ENCODE measurements around the gene CDY1. TPM values are rescaled to one million over a fixed set of nuclear protein-coding genes. Genes with fewer than 3 reads are reported as not detected.
"Not testable (repeated sequence)": the region's sequence is repeated elsewhere in the genome, so short reads cannot be mapped to it uniquely, and the experiment has no call there.

Gene CDY1
- polyA plus RNA-seq (2013, experiment 1 of 2) = not detected
- polyA plus RNA-seq (2013, experiment 2 of 2) = not detected

GRCh38 chrY:25621817-25622216 lies at the start of gene CDY1:
Gene CDY1 (plus strand): TSS chrY:25622117. CDS start chrY:25622443, 326 bp downstream.
- H2AFZ ChIP-seq (ENCODE audit: low read depth, low read length); H2BK15ac ChIP-seq (ENCODE audit: low read depth, poor library complexity, severe bottlenecking); H3K18ac ChIP-seq (ENCODE audit: low read depth in 1 of 2, low read length in 2 of 2); H3K27ac ChIP-seq (ENCODE audit: low read length, poor library complexity, severe bottlenecking); H2BK12ac ChIP-seq (ENCODE audit: low read length in 2 of 2); H3K4me3 ChIP-seq (ENCODE audit: insufficient read depth in 1 of 2, low read depth in 1 of 2, low read length in 2 of 2); H3K27me3 ChIP-seq (ENCODE audit: control insufficient read depth in 1 of 2, insufficient read depth in 1 of 2, low read length in 2 of 2); H3K9me3 ChIP-seq (ENCODE audit: control insufficient read depth, low read length); H3K4me2 ChIP-seq (ENCODE audit: low read length, poor library complexity, severe bottlenecking); H4K8ac ChIP-seq (ENCODE audit: low read length); H3K79me1 ChIP-seq (replicated peaks; ENCODE audit: low read length, poor library complexity, severe bottlenecking); H2BK120ac ChIP-seq (ENCODE audit: low read depth, low read length); H4K91ac ChIP-seq (ENCODE audit: low read length); H2BK5ac ChIP-seq (ENCODE audit: low read depth, low read length, poor library complexity, severe bottlenecking); H3K36me3 ChIP-seq (ENCODE audit: control insufficient read depth in 1 of 2, insufficient read depth in 2 of 2, low read depth in 1 of 2, low read length in 2 of 2); DNase-seq; H3K4me1 ChIP-seq (ENCODE audit: control insufficient read depth, insufficient read depth, low read depth, low read length); H3K23ac ChIP-seq (ENCODE audit: low read length in 2 of 2); H2AK5ac ChIP-seq (ENCODE audit: low read length, severe bottlenecking); H3K9ac ChIP-seq (ENCODE audit: low read length); H3K14ac ChIP-seq (ENCODE audit: low read length in 2 of 2); H3K4ac ChIP-seq (ENCODE audit: low read depth in 1 of 2, low read length in 2 of 2): not testable (repeated sequence)
- WGBS = no CpG with 5 or more reads among the region's 2 CpGs

- H2BK5ac ChIP-seq (ENCODE audit: low read depth, low read length, poor library complexity, severe bottlenecking); H3K9ac ChIP-seq (ENCODE audit: low read length); H2BK120ac ChIP-seq (ENCODE audit: low read depth, low read length); H2AFZ ChIP-seq (ENCODE audit: low read depth, low read length); H2BK15ac ChIP-seq (ENCODE audit: low read depth, poor library complexity, severe bottlenecking); H3K27me3 ChIP-seq (ENCODE audit: control insufficient read depth in 1 of 2, insufficient read depth in 1 of 2, low read length in 2 of 2); H3K18ac ChIP-seq (ENCODE audit: low read depth in 1 of 2, low read length in 2 of 2); H3K4me3 ChIP-seq (ENCODE audit: insufficient read depth in 1 of 2, low read depth in 1 of 2, low read length in 2 of 2); H3K27ac ChIP-seq (ENCODE audit: low read length, poor library complexity, severe bottlenecking); H2BK12ac ChIP-seq (ENCODE audit: low read length in 2 of 2); H3K14ac ChIP-seq (ENCODE audit: low read length in 2 of 2); H3K36me3 ChIP-seq (ENCODE audit: control insufficient read depth in 1 of 2, insufficient read depth in 2 of 2, low read depth in 1 of 2, low read length in 2 of 2); H3K23ac ChIP-seq (ENCODE audit: low read length in 2 of 2); H4K91ac ChIP-seq (ENCODE audit: low read length); H3K79me1 ChIP-seq (replicated peaks; ENCODE audit: low read length, poor library complexity, severe bottlenecking); H3K4me2 ChIP-seq (ENCODE audit: low read length, poor library complexity, severe bottlenecking); H3K4me1 ChIP-seq (ENCODE audit: control insufficient read depth, insufficient read depth, low read depth, low read length); DNase-seq; H2AK5ac ChIP-seq (ENCODE audit: low read length, severe bottlenecking); H3K4ac ChIP-seq (ENCODE audit: low read depth in 1 of 2, low read length in 2 of 2); H4K8ac ChIP-seq (ENCODE audit: low read length); H3K9me3 ChIP-seq (ENCODE audit: control insufficient read depth, low read length): not testable (repeated sequence)
- WGBS = no CpG with 5 or more reads among the region's 2 CpGs
These were observed 28.6 kb upstream of the CDY1 start for GRCh38 chrY:25593336-25593735.

- not testable (repeated sequence) for H3K27me3 ChIP-seq (ENCODE audit: control insufficient read depth in 1 of 2, insufficient read depth in 1 of 2, low read length in 2 of 2); H3K9me3 ChIP-seq (ENCODE audit: control insufficient read depth, low read length); H3K4ac ChIP-seq (ENCODE audit: low read depth in 1 of 2, low read length in 2 of 2); H3K23ac ChIP-seq (ENCODE audit: low read length in 2 of 2); H2AFZ ChIP-seq (ENCODE audit: low read depth, low read length); H3K18ac ChIP-seq (ENCODE audit: low read depth in 1 of 2, low read length in 2 of 2); H3K9ac ChIP-seq (ENCODE audit: low read length); H4K91ac ChIP-seq (ENCODE audit: low read length); H3K36me3 ChIP-seq (ENCODE audit: control insufficient read depth in 1 of 2, insufficient read depth in 2 of 2, low read depth in 1 of 2, low read length in 2 of 2); H3K4me3 ChIP-seq (ENCODE audit: insufficient read depth in 1 of 2, low read depth in 1 of 2, low read length in 2 of 2); H2BK120ac ChIP-seq (ENCODE audit: low read depth, low read length); H2AK5ac ChIP-seq (ENCODE audit: low read length, severe bottlenecking); H3K27ac ChIP-seq (ENCODE audit: low read length, poor library complexity, severe bottlenecking); H2BK12ac ChIP-seq (ENCODE audit: low read length in 2 of 2); H3K4me2 ChIP-seq (ENCODE audit: low read length, poor library complexity, severe bottlenecking); DNase-seq; H2BK15ac ChIP-seq (ENCODE audit: low read depth, poor library complexity, severe bottlenecking); H4K8ac ChIP-seq (ENCODE audit: low read length); H3K14ac ChIP-seq (ENCODE audit: low read length in 2 of 2); H3K4me1 ChIP-seq (ENCODE audit: control insufficient read depth, insufficient read depth, low read depth, low read length); H3K79me1 ChIP-seq (replicated peaks; ENCODE audit: low read length, poor library complexity, severe bottlenecking); H2BK5ac ChIP-seq (ENCODE audit: low read depth, low read length, poor library complexity, severe bottlenecking)
These were observed 1.7 kb upstream of the CDY1 start for GRCh38 chrY:25620209-25620608.

GRCh38 chrY:25626524-25626923 lies 4.6 kb downstream of the CDY1 start:
- not testable (repeated sequence) for H3K4me2 ChIP-seq (ENCODE audit: low read length, poor library complexity, severe bottlenecking); H4K8ac ChIP-seq (ENCODE audit: low read length); H3K18ac ChIP-seq (ENCODE audit: low read depth in 1 of 2, low read length in 2 of 2); H2AK5ac ChIP-seq (ENCODE audit: low read length, severe bottlenecking); H3K79me1 ChIP-seq (replicated peaks; ENCODE audit: low read length, poor library complexity, severe bottlenecking); H3K9ac ChIP-seq (ENCODE audit: low read length); H3K36me3 ChIP-seq (ENCODE audit: control insufficient read depth in 1 of 2, insufficient read depth in 2 of 2, low read depth in 1 of 2, low read length in 2 of 2); H2BK5ac ChIP-seq (ENCODE audit: low read depth, low read length, poor library complexity, severe bottlenecking); DNase-seq; H3K14ac ChIP-seq (ENCODE audit: low read length in 2 of 2); H3K27ac ChIP-seq (ENCODE audit: low read length, poor library complexity, severe bottlenecking); H3K9me3 ChIP-seq (ENCODE audit: control insufficient read depth, low read length); H2BK15ac ChIP-seq (ENCODE audit: low read depth, poor library complexity, severe bottlenecking); H3K4me3 ChIP-seq (ENCODE audit: insufficient read depth in 1 of 2, low read depth in 1 of 2, low read length in 2 of 2); H2AFZ ChIP-seq (ENCODE audit: low read depth, low read length); H3K4ac ChIP-seq (ENCODE audit: low read depth in 1 of 2, low read length in 2 of 2); H4K91ac ChIP-seq (ENCODE audit: low read length); H2BK120ac ChIP-seq (ENCODE audit: low read depth, low read length); H2BK12ac ChIP-seq (ENCODE audit: low read length in 2 of 2); H3K27me3 ChIP-seq (ENCODE audit: control insufficient read depth in 1 of 2, insufficient read depth in 1 of 2, low read length in 2 of 2); H3K4me1 ChIP-seq (ENCODE audit: control insufficient read depth, insufficient read depth, low read depth, low read length); H3K23ac ChIP-seq (ENCODE audit: low read length in 2 of 2)
- WGBS = no CpG with 5 or more reads among the region's 3 CpGs
